ENCODE measurements around the gene CD6.

Gene CD6

GRCh38 chr11:60978546-60979380 is 7.3 kb downstream of the CD6 start:
- FAIRE-seq (peak; percentile 91), DNase-seq (ENCODE audit: insufficient read length) (no peak)
- no peak for TF ChIP-seq TAF1 (IDR thresholded peaks at IDR 0.05; ENCODE audit: borderline replicate concordance, low read depth, low read length)
- TF ChIP-seq POLR2AphosphoS5 (IDR thresholded peaks at IDR 0.05; ENCODE audit: low read depth, low read length): no peak
- TF ChIP-seq POLR2A (IDR thresholded peaks at IDR 0.05; ENCODE audit: low read depth, low read length): no peak

GRCh38 chr11:60981515-60981914 is 10.0 kb downstream of the CD6 start:
- DNase-seq (ENCODE audit: insufficient read length) (no peak), FAIRE-seq (no peak)
- no peak for TF ChIP-seq POLR2AphosphoS5 (IDR thresholded peaks at IDR 0.05; ENCODE audit: low read depth, low read length)
- no peak for TF ChIP-seq POLR2A (IDR thresholded peaks at IDR 0.05; ENCODE audit: low read depth, low read length)
- TF ChIP-seq TAF1 (IDR thresholded peaks at IDR 0.05; ENCODE audit: borderline replicate concordance, low read depth, low read length): no peak

- TF ChIP-seq POLR2AphosphoS5 (IDR thresholded peaks at IDR 0.05; ENCODE audit: low read depth, low read length) (no peak), POLR2A (IDR thresholded peaks at IDR 0.05; ENCODE audit: low read depth, low read length) (no peak), TAF1 (IDR thresholded peaks at IDR 0.05; ENCODE audit: borderline replicate concordance, low read depth, low read length) (no peak)
- DNase-seq (ENCODE audit: insufficient read length) (no peak), FAIRE-seq (no peak)
These were observed 10.7 kb downstream of the CD6 start for GRCh38 chr11:60982184-60982583.

GRCh38 chr11:60984149-60984548 is 12.7 kb downstream of the CD6 start:
- no peak for FAIRE-seq
- TF ChIP-seq POLR2AphosphoS5 (IDR thresholded peaks at IDR 0.05; ENCODE audit: low read depth, low read length): no peak
- no peak for TF ChIP-seq TAF1 (IDR thresholded peaks at IDR 0.05; ENCODE audit: borderline replicate concordance, low read depth, low read length)
- TF ChIP-seq POLR2A (IDR thresholded peaks at IDR 0.05; ENCODE audit: low read depth, low read length): no peak
- no peak for DNase-seq (ENCODE audit: insufficient read length)

- TF ChIP-seq POLR2AphosphoS5 (IDR thresholded peaks at IDR 0.05; ENCODE audit: low read depth, low read length): no peak
- no peak for TF ChIP-seq POLR2A (IDR thresholded peaks at IDR 0.05; ENCODE audit: low read depth, low read length)
- TF ChIP-seq TAF1 (IDR thresholded peaks at IDR 0.05; ENCODE audit: borderline replicate concordance, low read depth, low read length): no peak
- DNase-seq (ENCODE audit: insufficient read length) (no peak), FAIRE-seq (no peak)
These were observed 13.2 kb downstream of the CD6 start for GRCh38 chr11:60984636-60985035.

GRCh38 chr11:60985501-60985900 is 14.0 kb downstream of the CD6 start:
- DNase-seq (ENCODE audit: insufficient read length) (no peak), FAIRE-seq (no peak)
- TF ChIP-seq POLR2AphosphoS5 (IDR thresholded peaks at IDR 0.05; ENCODE audit: low read depth, low read length) (no peak), TAF1 (IDR thresholded peaks at IDR 0.05; ENCODE audit: borderline replicate concordance, low read depth, low read length) (no peak), POLR2A (IDR thresholded peaks at IDR 0.05; ENCODE audit: low read depth, low read length) (no peak)

- FAIRE-seq: peak; percentile 88
- DNase-seq (ENCODE audit: insufficient read length): no peak
- TF ChIP-seq POLR2A (IDR thresholded peaks at IDR 0.05; ENCODE audit: low read depth, low read length) (no peak), POLR2AphosphoS5 (IDR thresholded peaks at IDR 0.05; ENCODE audit: low read depth, low read length) (no peak), TAF1 (IDR thresholded peaks at IDR 0.05; ENCODE audit: borderline replicate concordance, low read depth, low read length) (no peak)
These were observed 14.8 kb downstream of the CD6 start for GRCh38 chr11:60985991-60986915.

GRCh38 chr11:60987577-60988277 is 16.2 kb downstream of the CD6 start:
- DNase-seq (ENCODE audit: insufficient read length) (no peak), FAIRE-seq (no peak)
- TF ChIP-seq TAF1 (IDR thresholded peaks at IDR 0.05; ENCODE audit: borderline replicate concordance, low read depth, low read length) (no peak), POLR2AphosphoS5 (IDR thresholded peaks at IDR 0.05; ENCODE audit: low read depth, low read length) (no peak), POLR2A (IDR thresholded peaks at IDR 0.05; ENCODE audit: low read depth, low read length) (no peak)

GRCh38 chr11:60988658-60989057 is 17.2 kb downstream of the CD6 start:
- DNase-seq (ENCODE audit: insufficient read length): no peak
- TF ChIP-seq POLR2AphosphoS5 (IDR thresholded peaks at IDR 0.05; ENCODE audit: low read depth, low read length): no peak
- no peak for TF ChIP-seq POLR2A (IDR thresholded peaks at IDR 0.05; ENCODE audit: low read depth, low read length)
- TF ChIP-seq TAF1 (IDR thresholded peaks at IDR 0.05; ENCODE audit: borderline replicate concordance, low read depth, low read length): no peak
- no peak for FAIRE-seq

GRCh38 chr11:60989093-60989650 is 17.7 kb downstream of the CD6 start:
- DNase-seq (ENCODE audit: insufficient read length) (no peak), FAIRE-seq (peak; percentile 73)
- TF ChIP-seq TAF1 (IDR thresholded peaks at IDR 0.05; ENCODE audit: borderline replicate concordance, low read depth, low read length) (no peak), POLR2AphosphoS5 (IDR thresholded peaks at IDR 0.05; ENCODE audit: low read depth, low read length) (no peak), POLR2A (IDR thresholded peaks at IDR 0.05; ENCODE audit: low read depth, low read length) (no peak)

- FAIRE-seq (no peak), DNase-seq (ENCODE audit: insufficient read length) (no peak)
- TF ChIP-seq POLR2AphosphoS5 (IDR thresholded peaks at IDR 0.05; ENCODE audit: low read depth, low read length) (no peak), POLR2A (IDR thresholded peaks at IDR 0.05; ENCODE audit: low read depth, low read length) (no peak), TAF1 (IDR thresholded peaks at IDR 0.05; ENCODE audit: borderline replicate concordance, low read depth, low read length) (no peak)
These were observed 20.0 kb downstream of the CD6 start for GRCh38 chr11:60991457-60991856.
